LNCAP (cell line): ENCODE measurements around the gene HPSE2.

Experiments
- TF ChIP-seq, protein P1 (sequence below): fragments of 450-650 bp; IDR thresholded peaks from 2 replicates; pipeline ENCODE4 v1.5.1; 2017; ENCODE audit warnings: mild to moderate bottlenecking

HPSE2 gene

DNA sequence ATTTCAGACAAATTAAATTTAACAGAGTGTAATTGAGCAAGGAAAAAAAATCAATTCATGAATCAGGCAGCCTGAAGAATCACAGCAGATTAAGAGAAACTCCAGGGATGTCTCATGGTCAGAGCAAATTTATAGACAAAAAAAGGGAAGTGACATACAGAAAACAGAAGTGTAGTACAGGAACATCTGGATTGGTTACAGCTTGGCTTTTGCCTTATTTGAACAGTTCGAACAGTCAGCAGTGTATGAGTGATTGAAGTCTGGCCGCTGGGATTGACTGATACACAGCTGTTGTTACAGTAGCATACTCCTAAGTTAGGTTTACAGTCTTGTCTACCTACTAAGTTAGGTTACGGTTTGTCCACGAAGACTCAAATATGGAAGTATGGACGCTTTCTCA is 255.3 kb downstream of the HPSE2 start:
- TF ChIP-seq, protein P1, sequence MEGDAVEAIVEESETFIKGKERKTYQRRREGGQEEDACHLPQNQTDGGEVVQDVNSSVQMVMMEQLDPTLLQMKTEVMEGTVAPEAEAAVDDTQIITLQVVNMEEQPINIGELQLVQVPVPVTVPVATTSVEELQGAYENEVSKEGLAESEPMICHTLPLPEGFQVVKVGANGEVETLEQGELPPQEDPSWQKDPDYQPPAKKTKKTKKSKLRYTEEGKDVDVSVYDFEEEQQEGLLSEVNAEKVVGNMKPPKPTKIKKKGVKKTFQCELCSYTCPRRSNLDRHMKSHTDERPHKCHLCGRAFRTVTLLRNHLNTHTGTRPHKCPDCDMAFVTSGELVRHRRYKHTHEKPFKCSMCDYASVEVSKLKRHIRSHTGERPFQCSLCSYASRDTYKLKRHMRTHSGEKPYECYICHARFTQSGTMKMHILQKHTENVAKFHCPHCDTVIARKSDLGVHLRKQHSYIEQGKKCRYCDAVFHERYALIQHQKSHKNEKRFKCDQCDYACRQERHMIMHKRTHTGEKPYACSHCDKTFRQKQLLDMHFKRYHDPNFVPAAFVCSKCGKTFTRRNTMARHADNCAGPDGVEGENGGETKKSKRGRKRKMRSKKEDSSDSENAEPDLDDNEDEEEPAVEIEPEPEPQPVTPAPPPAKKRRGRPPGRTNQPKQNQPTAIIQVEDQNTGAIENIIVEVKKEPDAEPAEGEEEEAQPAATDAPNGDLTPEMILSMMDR = no peak

DNA sequence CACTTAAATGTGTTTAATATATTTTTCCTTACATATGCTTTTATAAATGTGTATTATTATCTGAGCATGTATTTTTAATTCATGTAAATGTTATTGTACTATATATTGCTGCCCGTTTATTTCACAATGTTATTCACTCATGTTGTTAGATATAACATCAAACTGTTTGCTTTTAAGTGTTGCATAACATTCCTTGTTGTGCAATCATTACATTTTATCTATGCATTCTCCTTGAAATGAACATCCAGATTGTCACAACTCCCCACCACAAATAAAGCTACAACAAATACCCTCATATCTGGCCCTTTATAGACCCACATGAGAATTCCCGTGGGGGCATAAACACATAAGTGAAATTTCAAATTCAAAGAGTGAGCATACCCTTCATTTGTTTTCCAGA is 264.2 kb downstream of the HPSE2 start:
- TF ChIP-seq, protein P1 = no peak

DNA sequence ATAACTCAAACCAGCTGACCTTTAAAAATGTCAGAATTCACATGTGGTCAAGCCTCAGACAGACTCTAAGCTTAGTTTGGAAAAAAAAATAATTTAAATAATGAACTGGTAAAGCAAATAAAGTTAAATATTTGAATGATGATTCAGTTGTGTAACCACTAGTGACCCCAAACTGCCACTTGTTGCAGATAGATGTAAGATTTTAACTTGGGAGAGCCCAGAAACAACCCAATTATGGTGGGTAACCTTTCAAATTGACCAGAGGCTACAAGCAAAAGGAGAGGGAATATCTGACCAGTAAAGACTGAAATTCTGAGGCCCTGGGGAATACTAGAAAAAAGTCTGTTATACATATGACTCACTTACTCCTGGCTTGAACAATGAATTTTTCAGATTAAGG is 268.1 kb downstream of the HPSE2 start:
- TF ChIP-seq, protein P1 = no peak

DNA sequence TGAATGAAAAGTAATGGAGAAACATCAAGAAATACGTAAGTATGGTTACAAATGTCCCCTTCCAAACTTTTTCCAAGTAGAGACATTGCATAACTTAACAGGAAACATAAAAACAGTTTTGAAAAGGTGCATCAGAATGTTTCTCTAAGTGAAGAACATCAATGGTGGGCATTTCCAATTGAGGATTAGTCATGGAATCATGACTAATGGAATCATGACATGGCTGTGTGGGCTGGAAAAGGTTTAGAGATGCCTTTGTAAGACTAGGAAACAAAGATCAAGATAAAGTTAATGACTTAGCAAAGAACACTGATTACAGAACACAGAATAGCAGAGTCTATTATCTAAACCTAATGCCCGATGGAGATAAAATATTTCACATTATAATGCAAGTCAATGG is 272.0 kb downstream of the HPSE2 start:
- TF ChIP-seq, protein P1 = no peak

DNA sequence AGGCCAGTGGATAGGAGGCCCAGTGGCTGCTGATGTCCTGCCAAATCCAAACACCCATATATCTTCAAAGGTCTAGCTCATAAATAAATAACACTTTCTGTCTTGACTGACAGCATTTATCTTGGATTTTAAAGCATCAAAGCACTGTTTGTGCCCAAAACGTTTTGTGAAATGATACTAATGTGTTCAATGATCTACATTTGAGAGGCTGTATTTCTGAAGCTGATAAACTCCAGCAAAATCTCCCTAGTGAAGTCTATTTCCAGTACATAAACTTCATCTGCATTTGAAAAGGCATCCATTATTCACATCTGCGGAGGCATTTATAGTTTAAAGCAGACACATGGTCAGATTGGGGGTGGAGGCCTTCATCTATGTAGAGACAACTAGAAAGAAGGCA is 276.3 kb downstream of the HPSE2 start:
- TF ChIP-seq, protein P1 = no peak

DNA sequence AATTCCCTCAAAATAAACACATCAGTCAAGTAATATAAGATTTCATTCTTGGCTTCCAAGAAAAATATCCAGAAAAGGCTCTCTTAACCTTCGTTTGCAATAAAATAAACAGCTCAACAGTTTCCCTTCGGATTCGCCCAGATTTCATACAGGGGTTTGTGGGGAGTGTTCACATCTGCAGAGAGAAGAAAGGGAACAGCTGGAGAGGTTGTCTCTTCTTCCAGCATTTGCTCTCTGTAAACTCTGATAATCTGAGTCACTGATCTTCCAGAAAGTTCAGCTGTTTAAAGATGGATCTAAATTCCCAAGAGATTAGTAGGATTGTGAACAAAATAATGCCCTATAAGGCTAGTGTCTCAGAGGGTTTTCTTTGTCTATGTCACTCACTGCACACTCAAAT is 277.9 kb downstream of the HPSE2 start:
- TF ChIP-seq, protein P1 = no peak

DNA sequence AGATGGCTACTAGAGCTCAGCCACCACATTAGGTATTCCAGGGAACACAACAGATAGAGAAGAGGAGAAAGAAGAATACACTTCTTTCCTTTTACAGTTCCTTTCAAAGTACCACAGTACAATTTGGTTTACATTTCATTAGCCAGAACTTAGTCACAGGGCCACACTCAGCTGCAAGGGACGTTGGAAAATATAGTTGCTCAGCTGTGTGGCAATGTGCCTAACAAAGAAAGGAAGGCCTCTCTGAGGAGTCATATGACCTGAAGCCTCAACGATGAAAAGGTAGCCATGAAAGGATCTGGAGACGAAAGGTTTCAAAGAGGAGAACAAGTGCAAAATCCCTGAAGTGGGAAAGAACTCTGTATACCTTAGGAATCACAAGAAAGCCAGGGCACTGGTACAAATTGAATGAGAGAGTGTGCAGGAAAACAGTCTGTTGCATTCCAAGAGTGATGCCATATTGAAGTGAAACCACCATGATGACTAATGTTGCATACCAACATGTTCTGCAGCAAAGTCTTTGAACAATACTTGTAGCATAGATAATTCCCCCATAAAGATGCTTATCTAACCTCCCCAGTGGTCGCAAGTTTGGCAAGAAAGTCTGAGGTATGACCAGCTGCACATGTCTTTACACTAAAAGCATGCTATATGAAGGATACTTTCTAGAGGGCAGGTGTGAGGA is 278.9 kb downstream of the HPSE2 start:
- TF ChIP-seq, protein P1 = no peak

DNA sequence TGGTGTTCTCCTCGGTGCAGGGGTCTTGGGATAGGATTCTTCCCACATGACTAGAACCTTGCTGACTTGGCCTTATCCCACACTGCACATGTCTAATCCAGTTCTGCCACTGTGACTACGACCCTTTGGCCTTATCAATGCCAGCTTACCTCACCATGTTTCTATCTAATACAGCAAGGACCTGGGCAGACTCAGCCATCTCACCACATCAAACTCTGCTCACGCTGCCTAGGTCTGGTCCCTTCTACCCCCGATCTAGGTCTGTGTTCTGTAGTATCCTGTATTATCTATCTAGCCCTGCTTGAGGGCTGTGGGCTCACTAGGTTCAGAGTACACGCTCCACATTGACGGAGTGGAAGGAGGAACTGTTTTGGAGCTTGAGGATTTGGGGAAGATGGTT is 282.4 kb downstream of the HPSE2 start:
- TF ChIP-seq, protein P1 = no peak
